HTERT RPE-1 (cell line): ENCODE measurements around the gene OSER1.
"Not testable (repeated sequence)": the region's sequence is repeated elsewhere in the genome, so short reads cannot be mapped to it uniquely, and the experiment has no call there.

Experiments
- in situ Hi-C: fragments of 300-500 bp; cut with MboI; formaldehyde crosslinking; loops from 4 replicates; pipeline ENCODE4 v1.14.3; 2020; ENCODE audit warnings: low sequenced_read_pairs

The OSER1 gene

GRCh38 chr20:44210406-44211176 is at the start of gene OSER1:
OSER1 (minus strand) TSS chr20:44210771; CDS start chr20:44206957, 3,814 bp downstream.
- in situ Hi-C loops: no loop called here

- in situ Hi-C loops: no loop called here
These were observed 47.8 kb upstream of the OSER1 start for GRCh38 chr20:44258226-44258890.

GRCh38 chr20:44256961-44257360 is 46.4 kb upstream of the OSER1 start:
- in situ Hi-C loops: no loop called here

DNA sequence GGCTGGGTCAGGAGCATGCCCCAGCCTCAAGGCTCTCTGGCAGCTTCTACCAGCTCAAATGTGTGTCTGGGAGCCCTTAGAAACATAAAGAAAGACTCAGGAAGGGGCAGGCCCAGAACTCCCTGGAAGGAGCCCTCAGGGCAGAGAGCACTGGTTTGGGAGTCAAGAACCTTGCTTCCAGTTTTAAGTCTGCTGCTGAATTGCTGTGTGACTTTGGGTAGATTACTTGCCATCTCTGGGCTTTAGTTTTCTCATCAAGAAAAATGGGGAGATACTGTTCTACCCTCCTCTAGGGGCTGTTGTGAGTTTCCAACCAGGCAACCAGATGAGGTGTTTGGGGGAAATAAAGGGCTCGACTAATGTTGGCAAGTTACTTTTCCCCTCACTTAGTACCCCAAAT is 45.4 kb upstream of the OSER1 start:
- in situ Hi-C loops: no loop called here

DNA sequence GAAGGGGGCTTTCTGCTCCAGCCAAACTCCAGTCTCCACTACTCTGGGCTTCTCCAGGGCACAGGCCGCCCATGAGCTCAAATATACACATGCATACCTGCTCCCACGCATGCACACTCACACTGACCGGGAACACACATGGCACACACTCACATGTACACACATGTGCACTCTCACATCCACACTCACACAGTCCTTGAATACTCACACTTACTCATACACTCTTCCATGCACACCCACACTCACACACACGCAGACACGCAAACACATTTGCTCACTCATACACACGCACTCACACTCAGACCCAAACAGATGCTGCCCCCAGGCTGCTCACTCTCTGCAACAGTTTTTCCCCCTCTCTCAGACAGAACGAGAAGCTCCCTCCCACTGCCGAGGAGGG is 43.5 kb upstream of the OSER1 start:
- in situ Hi-C loops: no loop called here

DNA sequence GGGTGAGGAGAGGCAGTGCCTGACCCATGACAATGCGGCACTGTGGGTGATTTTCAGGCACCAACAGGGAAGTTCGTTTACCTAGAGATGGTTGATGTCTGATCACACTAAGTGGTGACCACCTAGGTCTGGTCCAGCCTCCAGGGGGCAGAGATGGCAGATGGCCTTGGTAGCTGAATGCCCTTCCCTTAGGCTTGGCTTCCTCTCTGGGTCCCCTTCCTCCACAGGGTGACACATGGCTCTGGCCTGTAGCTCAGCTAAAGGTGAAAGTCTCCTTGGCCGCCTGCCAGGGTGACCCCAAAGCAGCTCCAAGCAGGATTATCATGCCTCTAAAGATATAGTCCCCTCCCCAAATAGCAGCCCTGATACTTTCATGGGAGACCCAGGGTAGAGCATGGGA is 43.0 kb upstream of the OSER1 start:
- in situ Hi-C loops: no loop called here

DNA sequence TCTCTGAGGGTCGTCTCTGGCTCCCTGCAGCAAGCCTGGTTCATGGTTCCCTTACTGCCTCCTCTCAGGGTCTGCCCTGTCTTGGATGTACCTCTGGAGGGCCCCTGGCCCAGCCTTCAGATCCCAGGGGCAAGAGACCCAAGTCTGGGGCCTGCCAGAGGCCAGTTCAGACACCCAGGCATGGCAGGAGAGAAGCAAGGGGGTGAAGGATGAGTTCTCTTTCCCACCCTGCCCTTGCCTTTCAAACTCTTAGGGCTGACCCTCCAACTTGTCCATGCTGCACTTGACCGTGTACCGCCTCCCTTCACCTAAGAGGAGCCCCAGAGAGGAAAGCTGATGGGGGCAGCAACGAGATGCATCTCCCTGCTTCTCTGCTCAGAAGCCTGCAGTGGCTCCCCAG is 40.7 kb upstream of the OSER1 start:
- in situ Hi-C loops: no loop called here

DNA sequence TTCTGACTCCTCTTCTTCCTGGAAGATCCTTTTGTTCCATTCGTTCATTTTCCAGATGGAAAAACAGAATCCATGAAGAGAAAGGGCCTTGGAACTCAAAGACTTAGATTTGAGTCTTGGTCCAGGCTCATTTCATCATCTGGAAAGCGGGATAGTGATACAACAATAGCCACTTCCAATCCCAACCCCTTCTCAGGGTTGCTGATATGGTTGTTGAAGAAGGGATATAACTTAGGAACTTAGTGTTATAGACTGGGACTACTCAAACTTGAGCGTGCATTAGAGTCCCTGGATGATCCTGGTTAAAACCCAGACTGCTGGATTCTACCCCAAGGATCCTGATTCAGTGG is 37.8 kb upstream of the OSER1 start:
- in situ Hi-C loops: no loop called here

- in situ Hi-C loops: no loop called here
These were observed 37.2 kb upstream of the OSER1 start for GRCh38 chr20:44247586-44248409.

DNA sequence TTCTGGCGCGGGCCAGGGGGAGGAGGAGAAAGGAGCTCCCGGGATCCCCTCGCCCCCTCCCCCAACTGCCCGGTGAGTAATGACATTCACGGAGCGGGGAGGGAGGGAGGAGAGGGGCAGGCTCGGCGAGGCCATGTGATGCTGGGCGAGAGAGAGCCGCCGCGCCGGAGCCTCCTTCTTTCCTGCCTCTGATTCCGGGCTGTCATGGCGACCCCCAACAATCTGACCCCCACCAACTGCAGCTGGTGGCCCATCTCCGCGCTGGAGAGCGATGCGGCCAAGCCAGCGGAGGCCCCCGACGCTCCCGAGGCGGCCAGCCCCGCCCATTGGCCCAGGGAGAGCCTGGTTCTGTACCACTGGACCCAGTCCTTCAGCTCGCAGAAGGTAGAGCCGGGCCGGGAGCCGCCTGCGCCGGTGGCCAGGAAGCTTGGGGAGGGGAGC is 36.6 kb upstream of the OSER1 start, which contains the start of gene GDAP1L1:
Gene GDAP1L1, plus strand, starts transcription at position 178 of the 441 bp plus-strand sequence. Its CDS starts 27 bp downstream, at position 205.
- in situ Hi-C loops: no loop called here

DNA sequence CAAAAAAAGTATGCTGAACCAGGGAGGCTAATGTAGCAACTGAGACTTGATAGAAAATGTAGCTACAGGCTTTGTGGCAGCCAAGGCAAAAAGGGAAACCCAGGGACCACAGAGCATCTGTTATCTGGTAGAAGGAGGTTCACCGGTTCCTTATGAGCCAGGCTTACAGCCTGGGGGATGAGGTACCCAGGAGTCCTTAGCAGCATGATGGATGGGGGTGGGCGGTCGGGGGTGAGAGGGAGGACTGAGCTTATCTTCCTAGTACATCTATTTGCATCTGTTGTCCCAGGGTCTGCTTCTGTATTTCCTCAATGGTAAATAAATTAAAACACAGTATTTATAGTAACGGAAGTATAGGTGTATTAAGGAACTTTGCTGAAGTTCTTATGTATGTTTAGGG is 35.4 kb upstream of the OSER1 start:
- in situ Hi-C loops: no loop called here

- in situ Hi-C loops: no loop called here
These were observed 31.2 kb upstream of the OSER1 start for GRCh38 chr20:44241796-44242195.

GRCh38 chr20:44236840-44237239 is 26.3 kb upstream of the OSER1 start:
- in situ Hi-C loops: not testable (repeated sequence)

DNA sequence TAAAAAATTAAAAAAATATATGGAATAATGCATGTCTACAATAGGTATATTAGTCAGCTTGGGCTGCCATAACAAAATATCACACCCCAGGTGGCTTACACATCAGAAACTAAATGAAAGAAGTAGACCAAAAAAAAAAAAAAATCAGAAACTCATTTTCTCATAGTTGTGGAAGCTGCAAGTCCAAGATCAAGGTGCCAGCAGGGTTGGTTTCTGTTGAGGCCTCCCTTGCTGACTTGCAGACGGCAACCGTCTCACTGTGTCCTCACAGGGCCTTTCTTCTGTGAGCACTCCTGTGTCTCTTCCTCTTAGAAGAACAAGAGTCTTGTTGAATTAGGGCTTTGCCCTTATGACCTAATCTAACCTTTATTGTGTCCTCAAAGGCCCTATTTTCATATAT is 25.1 kb upstream of the OSER1 start:
- in situ Hi-C loops: no loop called here

GRCh38 chr20:44234566-44235317 is 24.2 kb upstream of the OSER1 start:
- in situ Hi-C loops: no loop called here

DNA sequence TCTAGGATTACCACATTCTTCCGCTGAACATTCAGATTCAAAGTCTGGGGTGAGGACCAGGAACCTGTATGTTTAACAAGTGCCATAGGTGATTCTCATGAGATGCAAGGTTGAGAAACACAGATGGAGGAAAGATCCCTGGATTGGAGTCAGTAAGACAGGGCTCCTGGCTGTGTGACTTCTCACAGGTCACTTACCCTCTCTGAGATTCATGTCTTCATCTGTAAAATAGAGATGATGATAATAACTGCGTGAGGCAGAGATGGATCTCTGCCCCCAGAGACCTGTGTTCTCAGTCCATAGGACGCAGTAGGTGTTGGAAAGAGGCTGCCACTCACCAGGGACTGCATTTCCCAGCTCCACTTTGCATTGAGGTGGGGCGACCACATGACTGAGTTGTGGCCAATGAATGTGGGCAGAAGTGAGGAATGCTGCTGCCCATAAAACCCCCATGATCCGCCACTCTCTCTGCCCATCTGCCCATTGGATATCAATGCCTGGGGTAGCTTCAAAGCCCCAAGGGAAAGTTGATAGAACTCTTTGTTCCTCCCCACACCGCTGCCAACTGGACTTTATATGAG is 23.0 kb upstream of the OSER1 start:
- in situ Hi-C loops: no loop called here

DNA sequence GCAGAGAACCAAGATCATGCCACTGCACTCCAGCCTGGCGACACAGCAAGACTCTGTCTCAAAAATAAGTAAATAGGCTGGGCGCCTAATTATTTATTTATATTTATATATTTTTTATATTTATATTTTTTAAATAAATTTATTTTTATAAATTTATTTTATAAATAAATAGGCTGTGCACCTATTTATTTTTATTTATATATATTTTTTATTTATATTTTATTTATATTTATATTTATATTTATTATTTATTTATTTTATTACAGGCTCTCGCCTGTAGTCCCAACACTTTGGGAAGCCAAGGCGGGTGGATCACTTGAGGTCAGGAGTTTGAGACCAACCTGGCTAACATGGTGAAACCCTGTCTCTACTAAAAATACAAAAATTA is 21.9 kb upstream of the OSER1 start:
- in situ Hi-C loops: not testable (repeated sequence)

- in situ Hi-C loops: no loop called here
These were observed 21.3 kb upstream of the OSER1 start for GRCh38 chr20:44231713-44232468.

GRCh38 chr20:44231193-44231592 is 20.6 kb upstream of the OSER1 start:
- in situ Hi-C loops: no loop called here
